Stimulated activated CD8-positive, alpha-beta memory T cell treated with anti-CD3 and anti-CD28 coated beads, Interleukin-15, amount 100 ng/mL, for 48 hours (primary cell): Measurements from ENCODE around the gene PABPN1L.
"Not testable (repeated sequence)": the region's sequence is repeated elsewhere in the genome, so short reads cannot be mapped to it uniquely, and the experiment has no call there.

Experiments used
- DNase-seq, 2 donors: peaks; one replicate each; pipeline ENCODE4 v3.0.0-alpha.2; 2020; ENCODE audit warnings: low read depth in 2 of 2

The PABPN1L gene

GRCh38 chr16:88830783-88831182 lies 35.7 kb downstream of the PABPN1L start:
- no peak for DNase-seq

GRCh38 chr16:88830258-88830657 lies 36.2 kb downstream of the PABPN1L start:
- DNase-seq: no peak

- DNase-seq: no peak
Observed at GRCh38 chr16:88828711-88829110, 37.7 kb downstream of the PABPN1L start.

GRCh38 chr16:88827727-88828126 lies 38.7 kb downstream of the PABPN1L start:
- no peak for DNase-seq

GRCh38 chr16:88826070-88826840 lies 40.2 kb downstream of the PABPN1L start:
- DNase-seq: no peak

GRCh38 chr16:88825146-88825545 lies 41.3 kb downstream of the PABPN1L start:
- DNase-seq: no peak

GRCh38 chr16:88824256-88825077 lies 42.0 kb downstream of the PABPN1L start:
- no peak for DNase-seq

GRCh38 chr16:88823646-88824045 lies 42.8 kb downstream of the PABPN1L start:
- DNase-seq: not testable (repeated sequence)

- no peak for DNase-seq
Observed at GRCh38 chr16:88822281-88823040, 44.0 kb downstream of the PABPN1L start.

- no peak for DNase-seq
Observed at GRCh38 chr16:88821168-88821850, 45.2 kb downstream of the PABPN1L start.

GRCh38 chr16:88820385-88821025 lies 46.0 kb downstream of the PABPN1L start:
- DNase-seq: no peak

GRCh38 chr16:88819126-88819525 lies 47.3 kb downstream of the PABPN1L start:
- DNase-seq: no peak

- DNase-seq: no peak
Observed at GRCh38 chr16:88818575-88818874, 47.9 kb downstream of the PABPN1L start.

GRCh38 chr16:88817785-88818574 lies 48.5 kb downstream of the PABPN1L start:
- DNase-seq: no peak

GRCh38 chr16:88816736-88817535 lies 49.5 kb downstream of the PABPN1L start:
- DNase-seq: no peak

- DNase-seq: peak; percentile 48 to 52
Observed at GRCh38 chr16:88815901-88816589, 50.4 kb downstream of the PABPN1L start.

GRCh38 chr16:88815227-88815626 lies 51.2 kb downstream of the PABPN1L start:
- DNase-seq: no peak

- no peak for DNase-seq
Observed at GRCh38 chr16:88814144-88814502, 52.3 kb downstream of the PABPN1L start.
